HG03469 (cell line): ENCODE measurements around the gene COL27A1.

Experiments used
- ATAC-seq: cut with Tn5 transposase; IDR thresholded peaks from one replicate; pipeline ENCODE4 v1.9.1; 2021; ENCODE audit warnings: mild to moderate bottlenecking, moderate library complexity, moderate number of reproducible peaks; ENCODE audit not compliant: unreplicated experiment

The COL27A1 gene

GRCh38 chr9:114141553-114142402 lies 13.6 kb upstream of the COL27A1 start:
- no peak for ATAC-seq

GRCh38 chr9:114143234-114143633 lies 12.1 kb upstream of the COL27A1 start:
- ATAC-seq: no peak

GRCh38 chr9:114146735-114147134 lies 8.6 kb upstream of the COL27A1 start:
- no peak for ATAC-seq

GRCh38 chr9:114149181-114149580 lies 6.2 kb upstream of the COL27A1 start:
- no peak for ATAC-seq

GRCh38 chr9:114149765-114150340 lies 5.5 kb upstream of the COL27A1 start:
- no peak for ATAC-seq

- ATAC-seq: no peak
Measured at GRCh38 chr9:114150608-114151007, 4.7 kb upstream of the COL27A1 start.

GRCh38 chr9:114151426-114151956 lies 3.8 kb upstream of the COL27A1 start:
- ATAC-seq: no peak

- no peak for ATAC-seq
Measured at GRCh38 chr9:114153761-114154599, 1.4 kb upstream of the COL27A1 start.

GRCh38 chr9:114154600-114155102 lies 686 bp upstream of the COL27A1 start:
- ATAC-seq: no peak

- ATAC-seq: no peak
Measured at GRCh38 chr9:114155995-114156656, 789 bp downstream of the COL27A1 start.

- ATAC-seq: no peak
Measured at GRCh38 chr9:114156657-114157421, 1.5 kb downstream of the COL27A1 start.

GRCh38 chr9:114157516-114158176 lies 2.3 kb downstream of the COL27A1 start:
- ATAC-seq: no peak

GRCh38 chr9:114158482-114159130 lies 3.3 kb downstream of the COL27A1 start:
- ATAC-seq: no peak

GRCh38 chr9:114159691-114160090 lies 4.4 kb downstream of the COL27A1 start:
- ATAC-seq: no peak

GRCh38 chr9:114161513-114161912 lies 6.2 kb downstream of the COL27A1 start:
- ATAC-seq: no peak

GRCh38 chr9:114163517-114163951 lies 8.2 kb downstream of the COL27A1 start:
- no peak for ATAC-seq

GRCh38 chr9:114164191-114164794 lies 9.0 kb downstream of the COL27A1 start:
- no peak for ATAC-seq

GRCh38 chr9:114165407-114166102 lies 10.2 kb downstream of the COL27A1 start:
- no peak for ATAC-seq
